Ovary (tissue), 9 donors: ENCODE results near the gene AOPEP. TPM values are rescaled to one million over a fixed set of nuclear protein-coding genes. Genes with fewer than 3 reads are reported as not detected.

Experiments used
- DNase-seq, 5 donors: peaks; one replicate each; pipeline ENCODE4 v3.0.0-alpha.2; 2019 to 2020
- H3K27ac ChIP-seq, 2 donors: fragments of 200-600 bp; one replicate each; pipeline versions ENCODE4 v1.5.1 to v1.8.0; 2019 to 2022
- H3K27me3 ChIP-seq: fragments of 200-600 bp; one replicate; pipeline ENCODE4 v1.8.0; 2022
- H3K36me3 ChIP-seq: fragments of 200-600 bp; sonication (generic); one replicate; pipeline ENCODE4 v1.5.1; 2019
- H3K4me1 ChIP-seq: one replicate; pipeline ENCODE4 v1.8.1; 2013; ENCODE audit warnings: mild to moderate bottlenecking, moderate library complexity; ENCODE audit not compliant: insufficient read depth
- H3K4me3 ChIP-seq: fragments of 200-600 bp; sonication (generic); one replicate; pipeline ENCODE4 v1.5.1; 2017
- H3K9me3 ChIP-seq, 2 donors: fragments of 200-600 bp in 1 of 2; sonication (generic) in 1 of 2; one replicate each; pipeline versions ENCODE4 v1.5.1 to v1.8.1; 2013 to 2019; ENCODE audit warnings: mild to moderate bottlenecking in 1 of 2, moderate library complexity in 1 of 2
- CTCF ChIP-seq, 3 donors: fragments of 450-650 bp in 2 of 3; fragments of 200-600 bp in 1 of 3; IDR thresholded peaks; one replicate each; pipeline versions ENCODE4 v1.5.1 to v1.8.0; 2016 to 2022; ENCODE audit warnings: antibody characterized with exemption in 3 of 3, mild to moderate bottlenecking in 1 of 3
- EP300 ChIP-seq: sonication (generic); formaldehyde crosslinking; IDR thresholded peaks from one replicate; pipeline ENCODE4 v1.6.1; 2017; ENCODE audit warnings: antibody characterized with exemption
- POLR2A ChIP-seq: fragments of 450-650 bp; IDR thresholded peaks from one replicate; pipeline ENCODE4 v1.6.1; 2017; ENCODE audit warnings: antibody characterized with exemption, mild to moderate bottlenecking, moderate library complexity
- WGBS, 3 donors: extraction: QIAGEN DNeasy Blood & Tissue Kit in 1 of 3; methylation state at CpG; one replicate each; pipeline versions ENCODE4 v1.1.5 to v1.1.7; 2013 to 2017; 5-methylcytosine and 5-hydroxymethylcytosine counted together
- intact Hi-C, 4 donors: fragments of 100-400 bp; cut with DNase I; formaldehyde crosslinking; loops; one replicate each; pipeline versions ENCODE4 v1.11.0 to v1.15.1; 2022 to 2023
- polyA plus RNA-seq, 2 donors: library from polyadenylated mRNA; stranded (reverse); fragments of 200-250 nt in 1 of 2; fragments of 350-450 nt in 1 of 2; fragmentation: Illumina TruSeq in 1 of 2; extraction: RNeasy Lipid Tissue Mini Kit (QIAGEN cat#74804) in 1 of 2; gene quantifications; one replicate each; pipeline ENCODE4 v1.2.3, GENCODE V29; 2013 to 2014
- total RNA-seq, 7 donors: library from RNA; depleted of rRNA in 2 of 7; stranded (reverse); fragments of >200 nt in 2 of 7; fragmentation: NEBNext Ultra II Directional in 3 of 7; extraction: Animal tissue kit (Norgen Biotek cat#: 25700) in 3 of 7; gene quantifications; one replicate each; pipeline versions ENCODE4 v1.1.0 to v1.2.4, GENCODE V29; 2016 to 2023
- donor health status: DM: no; HTN: no; CAD: no; lungs with moderate emphysema.
- donor health status: DM: no; HTN: no; CAD: no.
- donor health status: Bipolar disorder and iron deficiency.
- donor health status: DM: yes; HTN: yes; CAD: no.
- donor health status: DM: no; HTN: no; CAD: no.
- donor health status: DM: yes; HTN: yes; CAD: no.

The AOPEP gene
- total and polyA plus RNA-seq, 9 donors: 40.0 to 141 (median 82.1) TPM

- DNase-seq: no peak
- intact Hi-C loops: no loop called here
- H3K36me3 ChIP-seq: no peaks in the 10 kb centered on the region
- no peak for TF ChIP-seq POLR2A
- TF ChIP-seq CTCF (IDR thresholded peaks at IDR 0.05): no peak
- TF ChIP-seq EP300: no peak
- H3K27me3 ChIP-seq: no peaks in the 10 kb centered on the region
- no peak overlapping the region for H3K4me3 ChIP-seq
- no peaks in the 10 kb centered on the region for H3K4me1 ChIP-seq
- H3K9me3 ChIP-seq: no peaks in the 10 kb centered on the region
- no peak overlapping the region for H3K27ac ChIP-seq
- 87 to 89% (median 87%) methylated on average over 8 of the region's 8 CpGs for WGBS, 3 donors
Observed at GRCh38 chr9:95109456-95109855, 383.0 kb downstream of the AOPEP start.

GRCh38 chr9:95110921-95111525 is 384.5 kb downstream of the AOPEP start:
- DNase-seq: peak in 1 of 5 donors; percentile 13
- Histone ChIP-seq H3K27me3 (no peaks in the 10 kb centered on the region), H3K4me1 (no peaks in the 10 kb centered on the region), H3K4me3 (no peak overlapping the region), H3K36me3 (no peaks in the 10 kb centered on the region), H3K9me3 (no peaks in the 10 kb centered on the region), H3K27ac (no peak overlapping the region)
- intact Hi-C loops: no loop called here
- 85 to 92% (median 87%) methylated on average over 14 of the region's 14 CpGs for WGBS, 3 donors
- TF ChIP-seq EP300 (no peak), POLR2A (no peak), CTCF (IDR thresholded peaks at IDR 0.05) (no peak)

- Histone ChIP-seq H3K9me3 (no peaks in the 10 kb centered on the region), H3K36me3 (no peaks in the 10 kb centered on the region), H3K4me1 (no peaks in the 10 kb centered on the region), H3K4me3 (no peak overlapping the region), H3K27ac (no peak overlapping the region), H3K27me3 (no peaks in the 10 kb centered on the region)
- intact Hi-C loops: no loop called here
- no peak for DNase-seq
- TF ChIP-seq POLR2A (no peak), CTCF (IDR thresholded peaks at IDR 0.05) (no peak), EP300 (no peak)
- WGBS, 3 donors: 92 to 94% (median 94%) methylated on average over 11 of the region's 11 CpGs
Observed at GRCh38 chr9:95111716-95112115, 385.2 kb downstream of the AOPEP start.

GRCh38 chr9:95112436-95113280 is 386.2 kb downstream of the AOPEP start:
- no peaks in the 10 kb centered on the region for H3K9me3 ChIP-seq
- no peak overlapping the region for H3K27ac ChIP-seq
- intact Hi-C loops: no loop called here
- H3K36me3 ChIP-seq: no peaks in the 10 kb centered on the region
- TF ChIP-seq POLR2A: no peak
- TF ChIP-seq EP300: no peak
- TF ChIP-seq CTCF (IDR thresholded peaks at IDR 0.05): no peak
- no peak overlapping the region for H3K4me3 ChIP-seq
- no peak for DNase-seq
- H3K4me1 ChIP-seq: no peaks in the 10 kb centered on the region
- H3K27me3 ChIP-seq: no peaks in the 10 kb centered on the region
- 91 to 97% (median 93%) methylated on average over 12 of the region's 12 CpGs for WGBS, 3 donors
